GM23338 (cell line): ENCODE results near the gene SEC16B. TPM values are rescaled to one million over a fixed set of nuclear protein-coding genes. Genes with fewer than 3 reads are reported as not detected.

ENCODE experiments used
- ATAC-seq: fragments of 200-7000 bp; cut with Tn5 transposase; 3 replicates; pipeline ENCODE4 v1.9.1; 2020
- DNase-seq: peaks from one replicate; pipeline ENCODE4 v3.0.0-alpha.2; 2015; ENCODE audit warnings: low spot score
- H2AFZ ChIP-seq: fragments of 200-600 bp; sonication (generic); 2 replicates; pipeline ENCODE4 v1.8.0; 2016; ENCODE audit warnings: antibody characterized with exemption, mild to moderate bottlenecking, moderate library complexity
- H3F3A ChIP-seq: fragments of 200-600 bp; sonication (generic); replicated peaks from 2 replicates; pipeline ENCODE4 v1.8.0; 2017; ENCODE audit warnings: antibody characterized with exemption, mixed run types, low read depth
- H3K27ac ChIP-seq: fragments of 200-600 bp; sonication (generic); 2 replicates; pipeline ENCODE4 v1.6.1; 2016; ENCODE audit warnings: low read depth
- H3K27me3 ChIP-seq: fragments of 200-600 bp; sonication (generic); 2 replicates; pipeline ENCODE4 v1.8.0; 2016; ENCODE audit warnings: mild to moderate bottlenecking, mixed run types, moderate library complexity; ENCODE audit not compliant: insufficient read depth
- H3K36me3 ChIP-seq: fragments of 200-600 bp; sonication (generic); 2 replicates; pipeline ENCODE4 v1.8.0; 2016; ENCODE audit warnings: mild to moderate bottlenecking; ENCODE audit not compliant: insufficient read depth
- H3K4me1 ChIP-seq: fragments of 200-600 bp; sonication (generic); 2 replicates; pipeline ENCODE4 v1.8.0; 2016; ENCODE audit warnings: mild to moderate bottlenecking, moderate library complexity; ENCODE audit not compliant: insufficient read depth
- H3K4me2 ChIP-seq: fragments of 200-600 bp; sonication (generic); 2 replicates; pipeline ENCODE4 v1.7.1; 2017; ENCODE audit warnings: mixed run types
- H3K4me3 ChIP-seq: fragments of 200-600 bp; sonication (generic); 2 replicates; pipeline ENCODE4 v1.6.1; 2016; ENCODE audit warnings: mixed run types
- H3K79me2 ChIP-seq: fragments of 200-600 bp; sonication (generic); replicated peaks from 2 replicates; pipeline ENCODE4 v1.8.0; 2017; ENCODE audit warnings: mild to moderate bottlenecking; ENCODE audit not compliant: insufficient read depth
- H3K9me2 ChIP-seq: fragments of 200-600 bp; sonication (generic); 2 replicates; pipeline ENCODE4 v1.8.0; 2017; ENCODE audit not compliant: insufficient read depth
- H4K20me1 ChIP-seq: fragments of 200-600 bp; sonication (generic); replicated peaks from 2 replicates; pipeline ENCODE4 v1.8.0; 2017; ENCODE audit warnings: mild to moderate bottlenecking; ENCODE audit not compliant: insufficient read depth
- H3K27ac Mint-ChIP-seq: 2 replicates; pipeline ENCODE4 v1.8.0; 2020; ENCODE audit warnings: inconsistent platforms, mild to moderate bottlenecking, moderate library complexity, mixed read lengths
- H3K27me3 Mint-ChIP-seq: 3 replicates; pipeline ENCODE4 v1.8.0; 2022; ENCODE audit warnings: low read depth, mild to moderate bottlenecking, moderate library complexity, mixed read lengths, inconsistent platforms; ENCODE audit not compliant: insufficient read depth, poor library complexity
- H3K36me3 Mint-ChIP-seq: 3 replicates; pipeline ENCODE4 v1.8.0; 2021; ENCODE audit warnings: low read depth, mild to moderate bottlenecking, inconsistent platforms, moderate library complexity, mixed read lengths
- H3K4me1 Mint-ChIP-seq: 3 replicates; pipeline ENCODE4 v1.8.0; 2020; ENCODE audit warnings: mild to moderate bottlenecking, inconsistent platforms, mixed read lengths
- H3K4me3 Mint-ChIP-seq: 3 replicates; pipeline ENCODE4 v1.8.0; 2021; ENCODE audit warnings: moderate library complexity, mild to moderate bottlenecking, inconsistent platforms, mixed read lengths
- H3K9me3 Mint-ChIP-seq: 3 replicates; pipeline ENCODE4 v1.8.0; 2020; ENCODE audit warnings: moderate library complexity, mild to moderate bottlenecking, inconsistent platforms, mixed read lengths
- CTCF ChIP-seq, 2 experiments: fragments of 200-600 bp in 1 of 2; sonication (generic) in 1 of 2; conservative IDR thresholded peaks; 2 replicates each; pipeline versions ENCODE4 v1.5.1 to v1.6.1; 2016 to 2017; ENCODE audit warnings: antibody characterized with exemption in 2 of 2, low read depth in 2 of 2, mild to moderate bottlenecking in 2 of 2, moderate library complexity in 1 of 2
- ETS1 ChIP-seq: IDR thresholded peaks from 2 replicates; pipeline ENCODE4 v1.6.1; 2016; ENCODE audit warnings: antibody characterized with exemption
- NANOG ChIP-seq: IDR thresholded peaks from 2 replicates; pipeline ENCODE4 v1.6.1; 2016; ENCODE audit warnings: antibody characterized with exemption, borderline replicate concordance
- REST ChIP-seq: IDR thresholded peaks from one replicate; pipeline ENCODE4 v1.6.1; 2018; ENCODE audit warnings: antibody characterized with exemption; ENCODE audit not compliant: unreplicated experiment
- ZNF114 ChIP-seq: fragments of 250-450 bp; sonication (Bioruptor Pico); IDR thresholded peaks from 2 replicates; pipeline ENCODE4 v1.5.0; 2020; ENCODE audit warnings: mild to moderate bottlenecking, moderate library complexity
- ZNF331 ChIP-seq: fragments of 250-450 bp; sonication (Bioruptor Pico); IDR thresholded peaks from 2 replicates; pipeline ENCODE4 v1.5.0; 2020; ENCODE audit warnings: low read depth, mild to moderate bottlenecking, moderate library complexity
- polyA plus RNA-seq: library from polyadenylated mRNA; unstranded; fragments of >200 nt; fragmentation: Nextera tagmentation; extraction: Ambion mirVana; gene quantifications from 2 replicates; pipeline ENCODE4 v1.2.1, GENCODE V29; 2016
- total RNA-seq: library from RNA; depleted of rRNA; stranded (reverse); fragments of >200 nt; shearing (Covaris generic); gene quantifications from 2 replicates; pipeline ENCODE4 v1.2.3, GENCODE V29; 2014
- TF ChIP-seq, protein P1 (sequence below): fragments of 250-450 bp; sonication (Bioruptor Pico); IDR thresholded peaks from 2 replicates; pipeline ENCODE4 v1.5.0; 2020; ENCODE audit warnings: mild to moderate bottlenecking, moderate library complexity

Gene SEC16B
- total and polyA plus RNA-seq, 2 experiments from 2014 or later: 0.29 to 1.2 TPM

- no peak overlapping the region for H3K27ac ChIP-seq
- no peaks in the 10 kb centered on the region for H3K79me2 ChIP-seq
- Mint-ChIP-seq H3K4me1 (peaks cover 13% of the 10 kb centered on the region), H3K27me3 (peaks cover 2% of the 10 kb centered on the region), H3K27ac (no peak overlapping the region), H3K4me3 (no peak overlapping the region), H3K36me3 (no peaks in the 10 kb centered on the region), H3K9me3 (no peaks in the 10 kb centered on the region)
- H2AFZ ChIP-seq: no peak overlapping the region
- no peak for DNase-seq
- H4K20me1 ChIP-seq: no peaks in the 10 kb centered on the region
- H3K9me2 ChIP-seq: peaks cover 10% of the 10 kb centered on the region; the same call in 1 of the 2 replicates
- H3K27me3 ChIP-seq: no peaks in the 10 kb centered on the region
- no peaks in the 10 kb centered on the region for H3F3A ChIP-seq
- no peak for ATAC-seq
- no peak for TF ChIP-seq NANOG
- TF ChIP-seq ZNF331 (CRISPR knock-in tag): no peak
- TF ChIP-seq REST: no peak
- no peak for TF ChIP-seq CTCF (conservative IDR thresholded peaks at IDR 0.05; ENCODE audit: low read depth in 2 of 2)
- TF ChIP-seq ZNF114: no peak
- TF ChIP-seq ETS1: no peak
- TF ChIP-seq, protein P1, sequence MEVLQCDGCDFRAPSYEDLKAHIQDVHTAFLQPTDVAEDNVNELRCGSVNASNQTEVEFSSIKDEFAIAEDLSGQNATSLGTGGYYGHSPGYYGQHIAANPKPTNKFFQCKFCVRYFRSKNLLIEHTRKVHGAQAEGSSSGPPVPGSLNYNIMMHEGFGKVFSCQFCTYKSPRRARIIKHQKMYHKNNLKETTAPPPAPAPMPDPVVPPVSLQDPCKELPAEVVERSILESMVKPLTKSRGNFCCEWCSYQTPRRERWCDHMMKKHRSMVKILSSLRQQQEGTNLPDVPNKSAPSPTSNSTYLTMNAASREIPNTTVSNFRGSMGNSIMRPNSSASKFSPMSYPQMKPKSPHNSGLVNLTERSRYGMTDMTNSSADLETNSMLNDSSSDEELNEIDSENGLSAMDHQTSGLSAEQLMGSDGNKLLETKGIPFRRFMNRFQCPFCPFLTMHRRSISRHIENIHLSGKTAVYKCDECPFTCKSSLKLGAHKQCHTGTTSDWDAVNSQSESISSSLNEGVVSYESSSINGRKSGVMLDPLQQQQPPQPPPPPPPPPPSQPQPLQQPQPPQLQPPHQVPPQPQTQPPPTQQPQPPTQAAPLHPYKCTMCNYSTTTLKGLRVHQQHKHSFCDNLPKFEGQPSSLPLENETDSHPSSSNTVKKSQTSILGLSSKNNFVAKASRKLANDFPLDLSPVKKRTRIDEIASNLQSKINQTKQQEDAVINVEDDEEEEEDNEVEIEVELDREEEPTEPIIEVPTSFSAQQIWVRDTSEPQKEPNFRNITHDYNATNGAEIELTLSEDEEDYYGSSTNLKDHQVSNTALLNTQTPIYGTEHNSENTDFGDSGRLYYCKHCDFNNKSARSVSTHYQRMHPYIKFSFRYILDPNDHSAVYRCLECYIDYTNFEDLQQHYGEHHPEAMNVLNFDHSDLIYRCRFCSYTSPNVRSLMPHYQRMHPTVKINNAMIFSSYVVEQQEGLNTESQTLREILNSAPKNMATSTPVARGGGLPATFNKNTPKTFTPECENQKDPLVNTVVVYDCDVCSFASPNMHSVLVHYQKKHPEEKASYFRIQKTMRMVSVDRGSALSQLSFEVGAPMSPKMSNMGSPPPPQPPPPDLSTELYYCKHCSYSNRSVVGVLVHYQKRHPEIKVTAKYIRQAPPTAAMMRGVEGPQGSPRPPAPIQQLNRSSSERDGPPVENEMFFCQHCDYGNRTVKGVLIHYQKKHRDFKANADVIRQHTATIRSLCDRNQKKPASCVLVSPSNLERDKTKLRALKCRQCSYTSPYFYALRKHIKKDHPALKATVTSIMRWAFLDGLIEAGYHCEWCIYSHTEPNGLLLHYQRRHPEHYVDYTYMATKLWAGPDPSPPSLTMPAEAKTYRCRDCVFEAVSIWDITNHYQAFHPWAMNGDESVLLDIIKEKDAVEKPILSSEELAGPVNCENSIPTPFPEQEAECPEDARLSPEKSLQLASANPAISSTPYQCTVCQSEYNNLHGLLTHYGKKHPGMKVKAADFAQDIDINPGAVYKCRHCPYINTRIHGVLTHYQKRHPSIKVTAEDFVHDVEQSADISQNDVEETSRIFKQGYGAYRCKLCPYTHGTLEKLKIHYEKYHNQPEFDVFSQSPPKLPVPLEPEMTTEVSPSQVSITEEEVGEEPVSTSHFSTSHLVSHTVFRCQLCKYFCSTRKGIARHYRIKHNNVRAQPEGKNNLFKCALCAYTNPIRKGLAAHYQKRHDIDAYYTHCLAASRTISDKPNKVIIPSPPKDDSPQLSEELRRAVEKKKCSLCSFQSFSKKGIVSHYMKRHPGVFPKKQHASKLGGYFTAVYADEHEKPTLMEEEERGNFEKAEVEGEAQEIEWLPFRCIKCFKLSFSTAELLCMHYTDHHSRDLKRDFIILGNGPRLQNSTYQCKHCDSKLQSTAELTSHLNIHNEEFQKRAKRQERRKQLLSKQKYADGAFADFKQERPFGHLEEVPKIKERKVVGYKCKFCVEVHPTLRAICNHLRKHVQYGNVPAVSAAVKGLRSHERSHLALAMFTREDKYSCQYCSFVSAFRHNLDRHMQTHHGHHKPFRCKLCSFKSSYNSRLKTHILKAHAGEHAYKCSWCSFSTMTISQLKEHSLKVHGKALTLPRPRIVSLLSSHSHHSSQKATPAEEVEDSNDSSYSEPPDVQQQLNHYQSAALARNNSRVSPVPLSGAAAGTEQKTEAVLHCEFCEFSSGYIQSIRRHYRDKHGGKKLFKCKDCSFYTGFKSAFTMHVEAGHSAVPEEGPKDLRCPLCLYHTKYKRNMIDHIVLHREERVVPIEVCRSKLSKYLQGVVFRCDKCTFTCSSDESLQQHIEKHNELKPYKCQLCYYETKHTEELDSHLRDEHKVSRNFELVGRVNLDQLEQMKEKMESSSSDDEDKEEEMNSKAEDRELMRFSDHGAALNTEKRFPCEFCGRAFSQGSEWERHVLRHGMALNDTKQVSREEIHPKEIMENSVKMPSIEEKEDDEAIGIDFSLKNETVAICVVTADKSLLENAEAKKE (CRISPR knock-in tag): no peak
- H3K4me3 ChIP-seq: no peak overlapping the region
- H3K36me3 ChIP-seq: no peaks in the 10 kb centered on the region
- no peak overlapping the region for H3K4me2 ChIP-seq
- peaks cover 8% of the 10 kb centered on the region; the same call in 1 of the 2 replicates for H3K4me1 ChIP-seq
Observed at GRCh38 chr1:177920091-177920490, 49.8 kb downstream of the SEC16B start.
